ENCODE results near the gene DUS1L.

DUS1L gene

GRCh38 chr17:82087961-82088837, 22.6 kb upstream of the DUS1L start:
- peak; percentile 16 for DNase-seq

DNA sequence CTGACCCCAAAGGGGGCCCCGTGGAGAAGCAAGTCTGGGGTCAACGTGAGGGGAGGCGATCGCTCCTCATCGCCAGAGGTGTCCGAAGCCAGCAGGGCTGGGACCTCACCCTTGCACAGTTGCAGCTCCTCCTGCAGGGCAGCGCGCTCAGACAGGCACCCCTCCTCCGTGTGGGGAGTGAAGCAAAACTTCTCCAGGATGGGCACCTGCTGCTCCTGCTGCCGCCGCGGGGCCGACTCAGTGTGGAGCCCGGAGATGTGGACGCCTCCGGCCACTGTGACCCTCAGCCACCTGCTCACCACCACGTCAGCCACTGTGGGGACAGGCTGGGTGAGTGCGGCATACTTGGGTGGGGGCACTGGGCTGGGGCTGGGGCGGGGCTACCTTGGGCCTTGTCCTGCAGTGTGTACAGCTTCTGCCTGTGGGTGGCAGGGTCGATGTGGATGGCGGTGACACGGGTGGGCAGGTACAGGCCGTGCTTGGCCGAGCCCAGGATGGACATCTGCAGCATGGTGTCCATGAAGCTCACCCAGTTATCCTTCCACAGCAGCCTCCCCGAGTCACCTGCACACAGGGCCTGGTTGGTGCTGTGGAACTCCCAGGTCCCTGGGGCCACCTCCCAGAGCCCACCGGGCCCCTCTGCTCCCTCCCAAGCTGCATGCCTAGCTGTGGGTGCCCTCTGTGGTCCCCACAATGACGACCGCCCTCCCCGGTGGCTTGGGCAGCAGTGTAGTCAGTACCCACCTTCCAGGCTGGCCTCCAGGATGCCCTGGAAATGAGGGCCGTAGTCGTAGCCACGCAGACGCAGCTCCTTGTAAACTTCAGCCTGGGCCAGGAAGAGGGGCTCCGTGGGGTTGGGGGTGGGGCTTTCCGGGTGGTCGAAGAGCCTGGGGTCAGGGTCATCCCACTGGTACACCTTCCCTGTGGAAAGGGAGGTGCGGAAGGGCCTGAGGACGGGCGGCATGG, 21.6 kb upstream of the DUS1L start:
- peak; percentile 18 for DNase-seq

DNA sequence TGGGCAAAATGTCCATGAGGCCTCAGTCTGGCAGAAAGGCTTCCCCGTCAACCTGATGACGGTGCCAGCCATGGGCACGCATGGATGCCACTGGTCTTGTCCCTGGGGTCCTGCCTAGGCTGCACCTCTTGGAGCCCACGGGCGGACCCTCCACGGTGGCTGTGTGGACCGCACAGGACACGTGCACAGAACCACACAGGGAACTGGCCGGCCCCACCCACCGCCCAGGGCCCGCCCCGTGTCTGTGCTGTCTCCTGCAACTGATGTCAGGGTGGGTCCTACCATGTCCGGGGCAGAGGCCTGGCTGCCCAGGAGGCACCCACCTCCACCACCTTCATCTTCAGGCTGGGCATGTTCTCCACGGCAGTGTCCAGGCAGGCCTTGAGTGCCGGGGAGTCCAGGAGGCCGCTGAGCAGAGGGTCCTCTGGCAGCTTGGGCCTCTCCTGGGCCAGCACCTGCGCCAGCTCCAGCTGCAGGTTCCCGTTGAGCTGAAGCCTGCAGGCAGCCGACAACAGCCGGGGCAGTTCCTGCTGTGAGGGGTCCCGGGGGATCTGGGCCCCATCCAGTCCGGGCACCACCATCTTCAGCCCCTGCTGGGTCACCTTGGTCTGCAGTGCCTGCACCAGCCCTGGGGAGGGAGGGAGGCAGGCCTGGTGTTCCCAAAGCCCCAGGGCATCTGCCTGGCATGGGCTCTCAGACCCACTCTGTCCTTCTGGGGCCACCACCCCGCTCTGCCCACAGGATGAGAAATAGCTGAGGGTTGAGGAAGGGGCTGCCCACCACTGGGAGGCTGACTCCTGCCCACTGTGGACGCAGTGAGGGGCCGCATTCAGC, 20.5 kb upstream of the DUS1L start:
- peak; percentile 19 for DNase-seq

DNA sequence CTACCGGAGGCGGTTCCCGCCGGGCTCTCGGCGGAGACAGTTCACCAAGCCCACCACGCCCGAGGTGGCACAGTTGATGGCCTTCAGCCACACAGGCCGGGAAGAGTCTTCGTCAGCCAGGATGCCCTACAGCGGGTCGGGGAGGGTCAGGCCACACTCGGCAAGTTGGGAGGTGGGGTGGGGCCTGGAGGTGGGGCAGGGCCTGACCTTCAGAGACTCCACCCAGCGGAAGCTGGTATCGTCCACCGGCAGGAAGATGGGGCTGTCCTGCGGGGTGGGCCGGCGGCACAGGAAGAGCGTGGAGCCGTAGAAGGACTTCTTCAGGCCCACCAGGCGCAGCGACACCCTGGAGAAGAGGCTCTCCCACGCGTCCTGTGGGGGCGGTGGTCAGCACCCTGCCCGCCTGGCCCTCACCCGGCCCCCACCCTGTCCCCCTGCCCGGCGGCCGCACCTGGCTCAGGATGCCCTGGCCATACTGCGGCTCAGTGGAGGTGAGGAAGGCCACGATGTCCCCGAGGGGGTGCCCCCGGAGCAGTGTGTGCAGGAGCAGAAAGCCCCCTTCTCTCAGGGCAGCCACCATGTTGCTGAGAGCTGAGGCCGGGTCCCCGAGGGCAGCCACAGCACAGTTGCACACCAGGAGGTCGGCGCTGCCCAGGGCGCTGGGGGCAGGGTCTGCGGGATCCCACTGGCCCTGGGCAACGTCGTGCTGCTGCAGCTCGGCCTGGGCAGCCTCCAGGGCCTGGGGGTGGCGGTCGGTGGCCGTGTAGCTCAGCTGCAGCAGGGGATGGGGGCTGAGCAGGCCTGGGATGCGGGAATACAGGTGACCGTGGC, 19.6 kb upstream of the DUS1L start:
- DNase-seq, result no peak

DNA sequence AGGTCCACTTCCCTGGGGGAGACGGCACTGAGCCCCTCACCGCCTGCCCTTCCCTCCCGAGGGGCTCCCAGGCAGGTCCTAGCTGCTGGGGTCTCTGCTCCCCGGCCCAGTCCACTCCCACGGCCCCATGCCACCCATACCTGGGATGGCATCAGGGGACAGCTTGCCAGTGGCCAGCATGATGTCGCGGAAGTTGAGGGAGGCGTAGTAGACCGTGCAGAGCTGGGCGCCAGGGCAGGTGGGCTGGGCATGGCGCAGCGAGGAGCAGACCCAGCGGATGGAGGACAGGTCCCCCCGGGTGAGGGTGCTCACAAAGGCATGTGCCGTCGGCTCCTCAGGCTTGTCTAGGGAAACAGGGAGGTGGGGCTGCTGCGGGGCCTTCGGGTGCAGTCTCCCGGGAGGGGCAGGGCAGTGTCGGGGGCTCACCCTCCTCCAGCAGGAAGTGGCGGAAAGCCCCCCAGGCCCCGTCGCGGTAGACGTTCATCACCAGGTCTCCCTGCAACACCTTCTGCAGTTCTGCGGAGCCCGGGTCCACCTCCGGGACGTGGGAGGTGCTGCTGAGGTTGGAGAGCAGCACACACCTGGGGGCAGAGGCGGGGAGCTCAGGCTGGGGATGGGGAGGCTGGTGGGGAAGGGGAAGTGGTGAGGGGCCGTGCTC, 18.9 kb upstream of the DUS1L start:
- DNase-seq, result no peak

DNA sequence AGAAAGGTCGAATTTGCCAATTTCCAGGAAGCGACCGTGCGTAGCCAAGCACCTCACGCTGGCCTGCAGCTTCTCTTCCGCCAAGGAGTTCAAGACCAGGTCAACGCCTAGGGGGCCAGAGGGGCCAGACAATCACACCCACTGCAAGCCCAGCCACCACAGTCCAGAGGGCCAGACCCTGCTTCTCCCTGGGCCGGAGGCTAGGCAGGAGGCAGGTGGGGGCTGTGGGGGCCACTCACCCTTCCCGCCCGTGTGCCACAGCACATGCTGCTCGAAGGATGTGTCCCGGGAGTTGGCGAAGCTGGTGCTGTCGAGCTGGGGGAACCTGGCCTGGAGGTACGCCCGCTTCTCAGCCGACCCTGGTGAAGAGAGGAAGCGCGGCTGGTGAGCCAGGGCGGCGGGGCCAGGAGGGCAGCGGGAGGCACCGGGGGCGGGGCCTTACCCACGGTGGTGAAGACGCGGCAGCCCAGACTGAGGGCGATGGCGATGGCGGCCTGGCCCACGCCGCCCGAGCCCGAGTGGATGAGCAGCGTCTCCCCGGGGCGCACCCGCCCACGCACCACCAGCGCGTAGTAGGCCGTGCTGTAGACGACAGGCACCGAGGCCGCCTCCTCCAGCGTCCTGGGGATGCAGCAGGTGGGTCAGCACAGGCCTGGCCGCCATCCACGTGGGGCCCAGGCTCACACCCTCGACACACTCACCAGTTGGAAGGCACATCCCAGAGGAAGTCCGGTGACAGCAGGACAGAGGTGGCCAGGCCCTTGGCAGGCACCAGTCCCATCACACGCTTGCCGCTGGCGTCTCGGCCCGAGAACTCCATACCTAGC, 18.1 kb upstream of the DUS1L start:
- no peak for DNase-seq

DNA sequence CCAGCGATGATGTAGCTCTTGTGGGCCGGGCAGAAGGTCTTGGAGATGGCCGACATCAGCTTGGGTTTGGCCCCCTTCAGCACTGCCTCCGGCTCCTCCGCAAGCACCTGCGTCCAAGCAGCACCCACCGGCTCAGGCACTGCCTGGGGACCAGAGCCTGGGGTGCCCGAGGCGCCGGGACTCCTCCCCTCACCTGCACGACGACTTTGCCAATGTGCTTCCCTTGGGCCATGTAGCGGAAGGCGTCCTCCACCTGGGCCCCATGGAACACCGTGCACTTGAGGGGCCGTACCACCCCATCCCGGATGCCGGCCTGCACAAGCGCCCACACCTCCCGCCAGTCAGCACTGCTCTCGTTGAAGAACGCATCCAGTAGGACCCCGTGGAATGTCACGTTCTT, 17.4 kb upstream of the DUS1L start:
- no peak for DNase-seq

DNA sequence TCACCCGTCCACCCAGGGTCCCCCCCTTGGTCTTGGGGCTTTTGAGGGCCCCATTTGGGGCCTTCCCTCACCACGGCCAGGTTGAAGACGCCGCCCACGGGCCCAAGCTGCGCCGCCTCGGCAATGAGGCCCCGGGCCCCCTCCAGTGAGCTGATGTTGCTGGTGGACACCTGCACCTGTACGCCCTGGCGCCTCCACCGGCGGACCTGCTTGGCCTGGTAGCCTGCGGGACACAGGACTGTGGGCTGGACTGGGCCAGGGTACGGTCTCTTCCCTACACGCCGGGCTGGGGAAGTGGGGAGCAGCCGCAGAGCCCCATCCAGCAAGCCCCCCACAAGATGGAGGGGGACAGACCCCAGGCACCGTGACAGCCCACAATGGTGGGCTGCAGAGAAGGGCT, 16.9 kb upstream of the DUS1L start:
- no peak for DNase-seq

- no peak for DNase-seq
Measured at GRCh38 chr17:82081966-82082365, 16.4 kb upstream of the DUS1L start.

DNA sequence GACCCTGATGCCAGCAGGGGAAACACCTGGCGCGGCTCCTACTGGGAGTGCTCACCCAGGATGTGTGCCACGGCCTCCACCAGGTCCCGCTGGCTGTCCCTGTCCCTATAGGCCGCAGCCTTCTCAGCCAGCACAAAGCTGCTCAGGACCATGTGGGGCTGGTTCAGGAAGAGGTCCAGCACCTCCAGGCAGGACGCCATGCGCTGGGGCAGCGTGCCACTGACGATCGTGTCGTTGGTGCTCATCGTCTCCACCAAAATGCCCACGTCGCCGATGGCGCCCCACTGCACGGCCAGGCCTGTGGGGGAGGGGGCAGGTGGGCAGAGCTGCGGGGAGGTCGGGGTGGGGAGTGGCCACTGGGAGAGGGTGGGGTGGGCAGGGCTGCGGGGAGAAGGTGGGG, 15.9 kb upstream of the DUS1L start:
- DNase-seq, result no peak

GRCh38 chr17:82080789-82081464, 15.3 kb upstream of the DUS1L start:
- no peak for DNase-seq

- DNase-seq, result no peak
Measured at GRCh38 chr17:82080048-82080788, 14.6 kb upstream of the DUS1L start.

DNA sequence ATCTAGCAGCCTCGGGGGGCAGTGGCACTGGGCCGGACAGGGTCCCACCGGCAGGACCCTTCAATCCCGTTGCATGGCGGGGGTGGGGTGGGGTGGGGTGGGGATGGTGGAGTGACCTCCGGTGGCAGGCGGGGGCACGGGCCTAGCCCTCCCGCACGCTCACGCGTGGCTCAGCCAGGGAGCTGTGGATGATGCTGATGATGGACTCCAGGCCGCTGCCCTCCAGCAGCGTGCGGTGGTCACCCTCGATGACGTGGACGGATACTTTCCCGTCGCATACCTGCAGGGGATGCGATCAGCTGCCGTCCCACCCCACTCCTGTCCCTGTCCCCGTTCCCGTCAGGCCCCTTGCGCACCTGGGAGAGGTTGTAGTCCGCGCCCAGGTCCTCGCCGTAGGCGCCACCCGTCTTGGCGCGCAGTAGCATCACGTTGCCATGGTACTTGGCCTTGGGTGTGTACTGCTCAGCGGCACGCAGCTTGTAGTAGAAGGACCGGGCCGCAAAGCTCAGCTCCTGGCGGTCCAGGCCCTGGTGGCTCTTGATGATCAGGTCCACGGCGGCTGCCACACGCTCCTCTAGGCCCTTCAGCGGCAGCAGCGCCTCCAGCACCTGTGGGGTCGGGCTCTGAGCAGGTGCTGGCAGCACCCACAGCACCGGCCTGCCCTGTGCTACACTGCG, 13.5 kb upstream of the DUS1L start:
- DNase-seq, result no peak

GRCh38 chr17:82078433-82078832, 12.8 kb upstream of the DUS1L start:
- no peak for DNase-seq

GRCh38 chr17:82077617-82078358, 12.2 kb upstream of the DUS1L start:
- DNase-seq, result peak; percentile 75

GRCh38 chr17:82076785-82077591, 11.4 kb upstream of the DUS1L start:
- no peak for DNase-seq

All from femur (tissue), 1 donor.